GM12891 (cell line): ENCODE measurements around the gene PIK3CD.

Source experiments
- PAX5 ChIP-seq: IDR thresholded peaks from 2 replicates; pipeline ENCODE4 v1.6.1; 2011; ENCODE audit warnings: low read length, moderate library complexity, mild to moderate bottlenecking; ENCODE audit not compliant: insufficient read depth, severe bottlenecking
- POLR2A ChIP-seq: IDR thresholded peaks from 2 replicates; pipeline ENCODE4 v1.6.1; 2011; ENCODE audit warnings: low read depth, low read length, control low read depth
- POLR2AphosphoS5 ChIP-seq: IDR thresholded peaks from 2 replicates; pipeline ENCODE4 v1.6.1; 2011; ENCODE audit warnings: low read depth, low read length, control low read depth
- POU2F2 ChIP-seq: IDR thresholded peaks from 2 replicates; pipeline ENCODE4 v1.6.1; 2011; ENCODE audit warnings: low read depth, mild to moderate bottlenecking, control low read depth, low read length, moderate library complexity
- SPI1 ChIP-seq: IDR thresholded peaks from 2 replicates; pipeline ENCODE4 v1.6.1; 2011; ENCODE audit warnings: low read depth, low read length, control low read depth
- TAF1 ChIP-seq: IDR thresholded peaks from 2 replicates; pipeline ENCODE4 v1.6.1; 2011; ENCODE audit warnings: low read depth, low read length, control low read depth

GRCh38 chr1:9687874-9688582 lies 36.5 kb downstream of the PIK3CD start:
- TF ChIP-seq POLR2AphosphoS5, result no peak
- no peak for TF ChIP-seq POLR2A
- TF ChIP-seq TAF1, result no peak
- no peak for TF ChIP-seq POU2F2
- TF ChIP-seq PAX5, result no peak
- TF ChIP-seq SPI1, result no peak
